OCI-LY3 (cell line): ENCODE results near the gene SEMA5A.

Experiments
- EZH2phosphoT487 ChIP-seq: fragments of 200-600 bp; shearing (Covaris generic); IDR thresholded peaks from 2 replicates; pipeline ENCODE4 v1.6.1; 2018; ENCODE audit warnings: antibody characterized with exemption, mixed run types, low read depth
- TF ChIP-seq, protein P1 (sequence below): fragments of 200-600, 300-600 bp; sonication (generic); IDR thresholded peaks from 2 replicates; pipeline ENCODE4 v1.5.1; 2014; ENCODE audit warnings: antibody characterized with exemption, low read length, low read depth

DNA sequence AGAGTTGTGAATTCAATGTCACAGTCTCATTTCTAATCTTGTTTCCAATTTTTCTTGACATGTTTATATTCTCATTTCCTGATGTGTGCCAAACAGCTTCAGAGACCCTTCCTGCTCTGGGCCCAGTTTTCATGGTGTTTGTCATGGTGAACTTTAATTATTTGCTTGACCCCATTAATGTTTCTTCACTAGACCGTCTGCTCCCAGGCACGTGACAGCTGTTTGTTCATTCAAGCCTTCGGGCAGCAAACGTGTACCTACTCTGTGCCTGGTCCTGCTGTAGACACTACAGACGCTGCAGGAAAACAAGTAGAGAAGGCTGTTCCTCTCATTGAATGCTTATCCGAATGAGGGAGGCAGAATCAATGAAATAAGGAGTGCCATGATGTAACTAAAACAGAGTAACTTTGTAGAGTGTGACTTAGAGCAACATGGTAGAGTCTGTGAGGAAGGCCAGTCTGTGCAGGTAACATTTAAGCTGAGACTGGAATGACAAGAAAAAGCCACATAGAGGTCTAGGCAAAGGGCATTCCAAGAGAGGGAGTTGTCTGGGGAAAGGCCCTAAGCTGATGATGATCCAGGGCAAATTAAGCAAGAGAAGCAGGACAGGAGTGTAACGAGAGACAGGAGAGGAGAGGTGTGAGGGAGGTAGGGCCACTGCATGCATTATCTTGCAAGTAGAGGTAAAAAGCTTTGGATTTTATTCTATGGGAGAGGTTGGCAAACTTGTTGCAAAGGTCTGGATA lies 191.4 kb downstream of the SEMA5A start:
- TF ChIP-seq, protein P1, sequence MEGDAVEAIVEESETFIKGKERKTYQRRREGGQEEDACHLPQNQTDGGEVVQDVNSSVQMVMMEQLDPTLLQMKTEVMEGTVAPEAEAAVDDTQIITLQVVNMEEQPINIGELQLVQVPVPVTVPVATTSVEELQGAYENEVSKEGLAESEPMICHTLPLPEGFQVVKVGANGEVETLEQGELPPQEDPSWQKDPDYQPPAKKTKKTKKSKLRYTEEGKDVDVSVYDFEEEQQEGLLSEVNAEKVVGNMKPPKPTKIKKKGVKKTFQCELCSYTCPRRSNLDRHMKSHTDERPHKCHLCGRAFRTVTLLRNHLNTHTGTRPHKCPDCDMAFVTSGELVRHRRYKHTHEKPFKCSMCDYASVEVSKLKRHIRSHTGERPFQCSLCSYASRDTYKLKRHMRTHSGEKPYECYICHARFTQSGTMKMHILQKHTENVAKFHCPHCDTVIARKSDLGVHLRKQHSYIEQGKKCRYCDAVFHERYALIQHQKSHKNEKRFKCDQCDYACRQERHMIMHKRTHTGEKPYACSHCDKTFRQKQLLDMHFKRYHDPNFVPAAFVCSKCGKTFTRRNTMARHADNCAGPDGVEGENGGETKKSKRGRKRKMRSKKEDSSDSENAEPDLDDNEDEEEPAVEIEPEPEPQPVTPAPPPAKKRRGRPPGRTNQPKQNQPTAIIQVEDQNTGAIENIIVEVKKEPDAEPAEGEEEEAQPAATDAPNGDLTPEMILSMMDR, result no peak
- TF ChIP-seq EZH2phosphoT487, result no peak
